ENCODE results near the gene GRIK2.
"Not testable (repeated sequence)": the region's sequence is repeated elsewhere in the genome, so short reads cannot be mapped to it uniquely, and the experiment has no call there.

The GRIK2 gene

DNA sequence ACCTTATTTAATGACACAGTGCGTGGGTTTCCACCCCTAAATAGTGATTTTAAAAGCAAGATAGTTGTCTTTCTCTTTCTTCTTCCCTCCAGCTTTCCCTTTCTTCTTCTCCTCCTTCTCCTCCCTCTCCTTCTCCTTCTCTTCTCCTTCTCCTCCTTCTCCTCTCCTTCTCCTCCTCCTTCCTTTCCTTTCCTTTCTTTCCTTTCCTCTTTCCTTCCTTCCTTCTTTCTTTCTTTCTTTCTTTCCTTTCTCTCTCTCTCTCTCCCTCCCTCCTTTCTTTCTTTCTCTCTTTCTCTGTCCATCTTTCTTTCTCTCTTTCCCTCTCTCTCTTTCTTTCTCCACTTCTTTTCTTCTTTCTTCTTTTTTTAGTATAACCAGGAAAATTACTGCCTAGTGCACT, 670.6 kb downstream of the GRIK2 start:
- no peak for DNase-seq

DNA sequence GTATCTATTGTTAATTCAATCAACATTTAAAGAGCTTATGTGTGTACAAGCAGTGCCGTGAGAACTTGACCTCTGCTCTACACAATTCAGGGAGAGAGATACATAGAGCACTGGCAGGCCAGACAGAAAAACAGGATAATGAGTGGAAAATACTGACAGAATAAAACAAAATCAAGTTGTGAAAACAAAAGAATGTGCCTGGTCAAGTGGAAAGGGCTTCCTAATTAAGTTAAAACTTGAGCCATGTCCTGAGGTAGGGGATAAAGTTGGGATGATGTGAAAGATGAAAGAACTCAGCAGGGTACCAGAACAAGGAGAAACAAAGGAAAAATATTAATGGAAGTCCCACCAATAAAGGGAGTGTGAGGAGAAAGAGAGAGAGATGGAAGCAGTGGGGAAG, 672.8 kb downstream of the GRIK2 start:
- no peak for DNase-seq

DNA sequence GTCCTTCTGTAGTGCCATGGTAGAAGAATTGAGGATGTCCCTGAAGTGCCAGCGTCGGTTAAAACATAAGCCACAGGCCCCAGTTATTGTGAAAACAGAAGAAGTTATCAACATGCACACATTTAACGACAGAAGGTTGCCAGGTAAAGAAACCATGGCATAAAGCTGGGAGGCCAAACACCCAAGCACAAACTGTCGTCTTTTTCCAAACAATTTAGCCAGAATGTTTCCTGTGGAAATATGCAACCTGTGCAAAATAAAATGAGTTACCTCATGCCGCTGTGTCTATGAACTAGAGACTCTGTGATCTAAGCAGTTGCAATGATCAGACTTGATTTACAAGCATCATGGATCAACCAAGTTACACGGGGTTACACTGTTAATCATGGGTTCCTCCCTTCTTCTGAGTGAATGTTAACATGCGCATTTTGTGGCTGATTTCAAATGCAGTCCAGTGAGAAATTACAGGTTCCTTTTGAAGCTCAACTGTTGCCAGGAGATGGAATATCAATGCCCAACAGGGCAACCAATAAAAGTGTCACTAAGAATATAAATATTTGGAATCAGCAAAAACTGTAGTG, 674.9 kb downstream of the GRIK2 start:
- no peak for DNase-seq

DNA sequence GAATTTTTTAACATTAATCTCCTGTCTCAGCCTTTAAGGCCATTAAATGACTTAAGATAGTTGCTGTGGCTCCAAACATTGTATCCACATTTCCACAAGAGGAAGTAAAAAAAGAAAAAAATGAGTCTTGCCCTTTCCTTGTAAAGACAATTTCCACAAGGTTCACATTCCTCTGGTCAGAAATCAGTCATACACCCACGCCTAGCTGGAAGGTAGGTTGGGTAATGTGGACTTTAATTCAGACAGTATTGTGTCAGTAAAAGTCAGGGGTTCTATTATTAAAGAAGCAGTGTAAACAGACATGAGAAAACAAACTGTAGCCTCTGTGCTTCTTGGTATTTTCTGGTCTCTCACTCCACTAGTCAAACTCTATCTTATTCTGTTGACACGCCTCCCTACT, 682.0 kb downstream of the GRIK2 start:
- DNase-seq, result no peak

DNA sequence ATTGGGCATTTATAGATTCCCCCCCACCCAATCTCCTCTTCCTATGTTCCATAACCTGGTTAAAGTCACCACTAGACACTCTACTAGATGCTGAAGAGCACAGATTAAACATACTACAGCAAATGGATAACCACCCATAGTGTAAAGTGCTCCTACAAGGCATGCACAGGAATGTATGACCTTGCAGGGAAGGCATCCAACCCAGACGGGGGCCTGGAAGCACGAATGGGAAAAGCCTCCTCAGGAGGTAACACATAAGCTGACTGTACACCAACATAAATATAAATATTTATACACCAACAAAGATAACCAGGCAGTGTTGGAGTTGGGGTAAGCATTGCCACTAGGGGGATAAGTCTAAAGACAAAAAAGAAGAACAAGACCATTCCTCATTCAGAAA, 691.7 kb downstream of the GRIK2 start:
- DNase-seq, result no peak

DNA sequence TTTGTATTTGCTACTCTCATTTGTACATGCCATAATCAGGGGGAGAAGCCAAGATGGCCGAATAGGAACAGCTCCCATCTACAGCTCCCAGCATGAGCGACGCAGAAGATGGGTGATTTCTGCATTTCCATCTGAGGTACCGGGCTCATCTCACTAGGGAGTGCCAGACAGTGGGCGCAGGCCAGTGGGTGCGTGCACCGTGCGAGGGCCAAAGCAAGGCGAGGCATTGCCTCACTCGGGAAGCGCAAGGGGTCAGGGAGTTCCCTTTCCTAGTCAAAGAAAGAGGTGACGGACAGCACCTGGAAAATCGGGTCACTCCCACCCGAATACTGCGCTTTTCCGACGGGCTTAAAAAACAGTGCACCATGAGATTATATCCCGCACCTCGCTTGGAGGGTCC, 694.7 kb downstream of the GRIK2 start:
- not testable (repeated sequence) for DNase-seq

DNA sequence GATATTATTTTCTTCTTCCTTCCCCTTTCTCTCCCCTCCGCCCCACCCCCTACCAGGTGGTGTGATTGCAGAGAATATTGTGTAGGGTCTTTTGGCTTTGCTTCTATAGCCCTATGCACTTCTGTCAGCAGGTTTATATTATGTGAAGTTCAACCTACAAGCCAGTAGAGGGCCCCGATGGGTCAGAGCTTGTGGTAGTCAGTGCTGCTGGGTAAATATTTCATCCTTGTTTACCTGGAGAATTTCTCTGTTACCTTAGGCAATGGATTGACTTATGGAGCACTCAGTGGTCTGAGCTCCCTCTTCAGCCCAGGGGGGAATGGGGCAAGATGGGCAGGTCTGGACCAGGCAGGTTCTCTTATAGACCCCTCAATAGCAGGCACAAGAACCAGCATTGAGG, 720.9 kb downstream of the GRIK2 start:
- no peak for DNase-seq

DNA sequence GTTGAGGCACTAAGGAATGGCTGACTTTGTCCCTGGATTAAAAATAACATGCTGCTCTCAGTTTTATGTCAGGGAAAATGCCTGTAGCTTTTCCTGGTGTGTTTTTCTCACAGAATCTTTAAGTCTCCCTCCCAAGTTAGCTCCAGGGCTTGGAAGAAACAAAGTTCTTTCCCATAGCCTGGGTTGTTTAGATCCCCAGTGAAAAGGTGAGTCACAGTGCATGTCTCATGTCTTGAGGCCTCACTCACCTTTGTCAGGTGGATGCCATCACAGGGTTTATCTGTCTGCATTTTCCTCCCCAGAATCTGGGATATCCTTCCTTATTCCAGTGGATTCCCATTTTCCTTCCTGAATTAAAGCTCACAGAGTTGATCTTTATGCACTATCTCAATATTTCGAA, 722.4 kb downstream of the GRIK2 start:
- DNase-seq, result no peak

DNA sequence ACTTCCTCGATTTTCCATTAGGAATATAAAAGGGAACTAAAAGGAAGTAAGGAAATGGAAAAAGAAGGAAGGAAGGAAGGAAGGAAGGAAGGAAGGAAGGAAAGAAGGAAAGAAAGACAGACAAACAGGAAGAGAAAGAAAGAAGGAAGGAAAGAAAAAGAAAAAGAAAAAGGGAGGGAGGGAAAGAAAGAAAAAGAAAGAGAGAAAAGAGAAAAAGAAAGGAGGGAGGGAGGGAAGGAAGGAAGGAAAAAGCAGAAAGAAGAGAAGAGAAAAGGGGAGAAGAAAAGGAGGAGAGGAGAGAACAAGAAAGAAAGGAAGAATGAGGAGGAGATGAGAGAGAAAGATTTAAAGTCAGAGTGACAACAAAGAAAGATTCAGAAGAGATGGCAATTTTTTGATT, 724.5 kb downstream of the GRIK2 start:
- DNase-seq, result no peak

All from activated naive CD4-positive, alpha-beta T cell treated with anti-CD3 and anti-CD28 coated beads, Interleukin-2, amount 50 U/mL, for 16 hours (primary cell).